NCI-H128 (cell line): Measurements from ENCODE around the gene TM4SF1.

Experiments
- DNase-seq: peaks from one replicate; lab custom pipeline; 2025; ENCODE audit not compliant: unreplicated experiment; lab: John Stamatoyannopoulos, UW

The TM4SF1 gene

GRCh38 chr3:149377408-149378364 is at the start of gene TM4SF1:
Gene TM4SF1, minus strand, starts transcription at chr3:149377649. Its CDS starts 102 bp downstream, at chr3:149377547.
- no peak for DNase-seq

- DNase-seq, result no peak
These were observed 48.9 kb upstream of the TM4SF1 start for GRCh38 chr3:149426325-149426724.

- DNase-seq, result no peak
These were observed 47.5 kb upstream of the TM4SF1 start for GRCh38 chr3:149424918-149425317.

- no peak for DNase-seq
These were observed 44.3 kb upstream of the TM4SF1 start for GRCh38 chr3:149421764-149422163.

- DNase-seq, result no peak
These were observed 42.4 kb upstream of the TM4SF1 start for GRCh38 chr3:149419816-149420215.

GRCh38 chr3:149417727-149418126 is 40.3 kb upstream of the TM4SF1 start:
- no peak for DNase-seq

- no peak for DNase-seq
These were observed 39.7 kb upstream of the TM4SF1 start for GRCh38 chr3:149417174-149417573.

GRCh38 chr3:149415484-149415883 is 38.0 kb upstream of the TM4SF1 start:
- no peak for DNase-seq

- DNase-seq, result no peak
These were observed 37.2 kb upstream of the TM4SF1 start for GRCh38 chr3:149414557-149415231.

GRCh38 chr3:149411583-149411982 is 34.1 kb upstream of the TM4SF1 start:
- no peak for DNase-seq

- DNase-seq, result no peak
These were observed 31.9 kb upstream of the TM4SF1 start for GRCh38 chr3:149409351-149409750.

GRCh38 chr3:149407898-149408297 is 30.4 kb upstream of the TM4SF1 start:
- no peak for DNase-seq

- DNase-seq, result no peak
These were observed 28.8 kb upstream of the TM4SF1 start for GRCh38 chr3:149406244-149406752.

GRCh38 chr3:149403443-149403842 is 26.0 kb upstream of the TM4SF1 start:
- DNase-seq, result no peak

- DNase-seq, result no peak
These were observed 25.0 kb upstream of the TM4SF1 start for GRCh38 chr3:149402481-149402880.

GRCh38 chr3:149401926-149402310 is 24.5 kb upstream of the TM4SF1 start:
- no peak for DNase-seq

- no peak for DNase-seq
These were observed 23.9 kb upstream of the TM4SF1 start for GRCh38 chr3:149401212-149401925.

- no peak for DNase-seq
These were observed 23.2 kb upstream of the TM4SF1 start for GRCh38 chr3:149400645-149401044.

- no peak for DNase-seq
These were observed 20.8 kb upstream of the TM4SF1 start for GRCh38 chr3:149398296-149398695.

- no peak for DNase-seq
These were observed 20.1 kb upstream of the TM4SF1 start for GRCh38 chr3:149397528-149397927.

GRCh38 chr3:149396476-149396875 is 19.0 kb upstream of the TM4SF1 start:
- no peak for DNase-seq
